Muscle layer of colon (tissue), 2 donors: ENCODE measurements around the gene CNTNAP2.

Source experiments
- H3K27ac ChIP-seq: one replicate; pipeline ENCODE4 v1.7.0; 2013; ENCODE audit warnings: low read depth, mild to moderate bottlenecking, low read length, moderate library complexity
- H3K27me3 ChIP-seq, 2 donors: one replicate each; pipeline ENCODE4 v1.7.0; 2013; ENCODE audit warnings: low read length in 2 of 2, mild to moderate bottlenecking in 2 of 2; ENCODE audit not compliant: insufficient read depth in 2 of 2, control insufficient read depth in 1 of 2
- H3K36me3 ChIP-seq: one replicate; pipeline ENCODE4 v1.7.0; 2013; ENCODE audit warnings: mild to moderate bottlenecking, low read length; ENCODE audit not compliant: insufficient read depth
- H3K4me1 ChIP-seq: one replicate; pipeline ENCODE4 v1.7.0; 2013; ENCODE audit warnings: mild to moderate bottlenecking, low read length; ENCODE audit not compliant: insufficient read depth
- H3K4me3 ChIP-seq, 2 donors: one replicate each; pipeline ENCODE4 v1.7.0; 2013; ENCODE audit warnings: low read length in 2 of 2, low read depth in 1 of 2, mild to moderate bottlenecking in 1 of 2, moderate library complexity in 1 of 2
- H3K9ac ChIP-seq: one replicate; pipeline ENCODE4 v1.7.0; 2013; ENCODE audit warnings: low read length
- H3K9me3 ChIP-seq: one replicate; pipeline ENCODE4 v1.7.0; 2013; ENCODE audit warnings: mild to moderate bottlenecking, low read length
- donor health status: abdominal sarcoma.
- donor health status: Adenocarcinoma of cecum.

Gene CNTNAP2

GRCh38 chr7:148348466-148348865 is 2231.9 kb downstream of the CNTNAP2 start:
- Histone ChIP-seq H3K27me3 (no peaks in the 10 kb centered on the region), H3K9ac (no peak overlapping the region), H3K36me3 (no peaks in the 10 kb centered on the region), H3K4me3 (no peak overlapping the region), H3K4me1 (no peaks in the 10 kb centered on the region), H3K9me3 (no peaks in the 10 kb centered on the region), H3K27ac (no peak overlapping the region)

- Histone ChIP-seq H3K9me3 (no peaks in the 10 kb centered on the region), H3K9ac (no peak overlapping the region), H3K4me1 (no peaks in the 10 kb centered on the region), H3K36me3 (no peaks in the 10 kb centered on the region), H3K27ac (no peak overlapping the region), H3K4me3 (no peak overlapping the region), H3K27me3 (no peaks in the 10 kb centered on the region)
Measured at GRCh38 chr7:148356303-148356702, 2239.7 kb downstream of the CNTNAP2 start.

- Histone ChIP-seq H3K4me3 (no peak overlapping the region), H3K4me1 (no peaks in the 10 kb centered on the region), H3K27me3 (no peaks in the 10 kb centered on the region), H3K9me3 (no peaks in the 10 kb centered on the region), H3K36me3 (no peaks in the 10 kb centered on the region), H3K9ac (no peak overlapping the region), H3K27ac (no peak overlapping the region)
Measured at GRCh38 chr7:148362541-148362940, 2245.9 kb downstream of the CNTNAP2 start.

DNA sequence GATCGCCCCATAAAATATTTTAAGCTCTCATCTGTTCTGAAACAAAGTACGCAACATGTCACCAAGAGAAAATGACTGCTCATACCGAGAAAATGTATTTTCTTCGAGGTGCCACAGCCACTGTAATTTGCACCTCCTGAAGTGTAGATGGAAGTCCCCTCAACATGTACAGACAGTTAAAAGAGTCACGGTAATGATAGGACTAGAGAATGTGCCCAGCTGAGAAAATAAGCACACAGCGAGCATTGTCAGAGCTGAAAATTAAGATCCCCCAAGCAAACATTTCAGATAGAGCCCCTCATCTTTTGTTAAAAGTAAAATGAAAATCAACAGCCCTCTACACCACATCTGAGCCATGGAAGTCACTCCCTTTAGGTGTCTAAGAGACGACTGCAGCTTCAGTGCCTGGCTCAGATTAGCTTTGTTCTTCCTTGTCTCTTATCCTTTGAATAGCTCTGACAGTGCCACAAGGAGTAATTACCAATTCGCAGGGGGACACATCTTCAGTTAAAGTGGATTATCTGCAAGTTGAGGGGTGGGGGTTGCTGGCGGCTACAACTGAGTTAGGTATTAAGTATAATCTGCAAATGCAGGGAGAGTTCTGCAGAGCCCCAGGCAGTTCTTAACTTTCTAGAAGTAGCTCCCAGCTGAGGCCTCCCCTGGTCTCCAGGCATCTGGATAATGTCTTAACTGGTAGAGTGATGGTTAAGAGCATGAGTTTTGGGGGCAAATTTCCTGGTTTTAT is 2251.3 kb downstream of the CNTNAP2 start:
- H3K27me3 ChIP-seq: no peaks in the 10 kb centered on the region
- no peaks in the 10 kb centered on the region for H3K36me3 ChIP-seq
- H3K4me3 ChIP-seq: no peak overlapping the region
- H3K9ac ChIP-seq: no peak overlapping the region
- no peaks in the 10 kb centered on the region for H3K9me3 ChIP-seq
- H3K4me1 ChIP-seq: no peaks in the 10 kb centered on the region
- no peak overlapping the region for H3K27ac ChIP-seq

GRCh38 chr7:148368562-148368961 is 2252.0 kb downstream of the CNTNAP2 start:
- Histone ChIP-seq H3K9ac (no peak overlapping the region), H3K27ac (no peak overlapping the region), H3K36me3 (no peaks in the 10 kb centered on the region), H3K9me3 (no peaks in the 10 kb centered on the region), H3K4me1 (no peaks in the 10 kb centered on the region), H3K27me3 (no peaks in the 10 kb centered on the region), H3K4me3 (no peak overlapping the region)

- Histone ChIP-seq H3K27ac (no peak overlapping the region), H3K4me3 (no peak overlapping the region), H3K36me3 (no peaks in the 10 kb centered on the region)
Measured at GRCh38 chr7:148371280-148371937, 2254.8 kb downstream of the CNTNAP2 start.

DNA sequence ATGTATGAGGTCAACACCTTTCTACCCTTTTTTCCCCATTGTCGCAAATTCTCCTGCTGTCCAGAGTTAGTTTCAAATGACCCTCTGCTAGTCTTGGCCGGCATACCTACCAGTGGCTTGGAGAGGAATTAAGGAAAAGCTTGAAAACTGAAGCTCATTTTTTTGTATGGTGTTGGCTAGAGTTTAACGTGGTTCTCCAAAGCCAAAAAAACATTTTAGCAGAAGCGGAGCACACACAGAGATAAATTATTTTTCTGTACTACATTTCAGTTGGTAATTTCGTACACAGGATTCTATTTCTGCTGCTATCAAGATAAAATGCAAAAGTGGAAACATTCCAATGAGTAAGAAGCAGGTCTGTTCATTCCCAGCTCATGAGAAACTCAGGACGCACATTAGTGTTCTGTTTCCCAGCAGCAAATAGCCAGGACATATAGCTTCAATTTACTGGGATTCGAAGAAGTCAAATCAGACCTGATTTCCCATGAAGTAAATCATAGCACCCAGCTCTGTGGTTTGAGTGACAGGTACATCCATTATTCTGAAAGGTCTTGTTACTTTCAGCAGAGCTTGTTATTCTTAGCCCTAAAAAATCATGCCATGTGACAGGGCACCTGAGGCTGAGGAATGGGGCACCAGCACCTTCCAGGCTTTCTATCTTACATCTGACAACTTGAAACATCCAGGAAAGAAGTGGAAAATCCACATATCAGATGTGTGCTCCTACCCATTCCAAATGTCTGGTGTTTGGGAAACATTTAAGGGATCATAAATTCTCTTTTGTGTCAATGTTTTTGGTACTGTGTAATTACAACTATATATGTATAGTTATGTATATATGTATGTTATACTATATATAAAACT is 2258.0 kb downstream of the CNTNAP2 start:
- H3K27me3 ChIP-seq: no peaks in the 10 kb centered on the region
- H3K9ac ChIP-seq: no peak overlapping the region
- H3K27ac ChIP-seq: no peak overlapping the region
- H3K4me3 ChIP-seq: no peak overlapping the region
- no peaks in the 10 kb centered on the region for H3K36me3 ChIP-seq
- no peaks in the 10 kb centered on the region for H3K4me1 ChIP-seq
- H3K9me3 ChIP-seq: no peaks in the 10 kb centered on the region

More at GRCh38 chr7:148371280-148371937, 2254.8 kb downstream of the CNTNAP2 start:
- Histone ChIP-seq H3K9ac (no peak overlapping the region), H3K27me3 (no peaks in the 10 kb centered on the region), H3K9me3 (no peaks in the 10 kb centered on the region), H3K4me1 (no peaks in the 10 kb centered on the region)

DNA sequence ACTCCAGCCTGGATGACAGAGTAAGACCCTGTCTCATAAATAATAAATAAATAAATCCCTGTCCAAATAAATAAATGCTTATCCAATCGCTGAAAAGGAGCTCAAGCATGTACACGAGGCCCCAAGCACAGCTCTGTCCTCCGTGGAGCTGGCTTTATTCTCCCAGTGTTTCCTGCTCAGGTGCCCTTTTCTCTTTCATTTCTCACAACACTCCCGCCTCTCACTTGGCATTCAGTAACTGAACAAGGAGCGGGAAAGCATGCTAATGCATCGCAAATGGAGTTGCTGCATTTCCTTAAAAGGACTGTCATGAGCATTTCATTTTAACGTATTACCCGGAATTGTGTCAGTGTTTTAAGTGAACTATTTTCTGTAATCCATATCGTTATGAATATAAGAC is 2263.1 kb downstream of the CNTNAP2 start:
- no peaks in the 10 kb centered on the region for H3K27me3 ChIP-seq
- no peaks in the 10 kb centered on the region for H3K9me3 ChIP-seq
- no peak overlapping the region for H3K4me3 ChIP-seq
- no peak overlapping the region for H3K9ac ChIP-seq
- no peaks in the 10 kb centered on the region for H3K36me3 ChIP-seq
- no peak overlapping the region for H3K27ac ChIP-seq
- no peaks in the 10 kb centered on the region for H3K4me1 ChIP-seq

DNA sequence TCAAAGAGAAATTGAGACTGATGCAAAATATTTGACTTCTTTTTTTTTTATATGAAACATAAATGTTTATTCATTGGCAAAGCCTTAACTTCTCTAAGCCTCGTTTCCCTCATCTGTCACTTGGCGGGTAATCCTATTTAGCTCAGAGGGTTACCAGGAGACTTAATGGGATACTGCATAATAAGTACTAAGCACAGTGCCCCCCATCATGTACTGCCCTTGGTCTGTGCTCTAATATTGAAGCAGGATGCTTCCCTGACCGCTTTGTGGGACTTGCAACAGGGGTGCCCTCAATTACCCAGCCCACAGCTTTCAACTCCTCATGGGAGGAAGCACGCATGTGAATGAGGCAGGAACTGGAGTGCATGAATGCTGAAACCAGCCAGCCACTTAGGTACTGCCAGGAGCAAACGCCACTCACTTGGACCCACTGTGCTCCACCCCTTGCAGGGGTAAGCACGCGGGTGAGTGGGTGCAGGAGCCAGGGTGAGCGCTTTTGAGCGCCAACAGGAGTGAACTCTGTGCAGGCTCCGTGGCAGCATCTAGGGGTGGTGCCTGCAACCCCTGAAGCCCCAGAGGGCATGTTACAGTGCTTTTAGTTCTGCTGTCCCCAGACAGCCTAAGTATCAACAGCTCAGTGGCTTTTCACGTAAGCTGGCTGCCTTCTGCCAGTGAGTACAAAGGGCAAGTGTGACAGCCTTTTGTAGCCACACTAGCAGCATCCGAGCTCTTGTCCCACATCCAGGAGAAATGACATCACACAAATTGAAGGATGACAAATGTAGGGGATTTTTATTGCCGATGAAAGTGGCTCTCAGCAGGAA is 2264.2 kb downstream of the CNTNAP2 start:
- no peaks in the 10 kb centered on the region for H3K9me3 ChIP-seq
- no peak overlapping the region for H3K9ac ChIP-seq
- H3K36me3 ChIP-seq: no peaks in the 10 kb centered on the region
- H3K4me1 ChIP-seq: no peaks in the 10 kb centered on the region
- no peak overlapping the region for H3K4me3 ChIP-seq
- no peaks in the 10 kb centered on the region for H3K27me3 ChIP-seq
- H3K27ac ChIP-seq: no peak overlapping the region

- Histone ChIP-seq H3K9ac (no peak overlapping the region), H3K4me1 (no peaks in the 10 kb centered on the region), H3K36me3 (no peaks in the 10 kb centered on the region), H3K27me3 (no peaks in the 10 kb centered on the region), H3K4me3 (no peak overlapping the region), H3K9me3 (no peaks in the 10 kb centered on the region), H3K27ac (no peak overlapping the region)
Measured at GRCh38 chr7:148382596-148382995, 2266.0 kb downstream of the CNTNAP2 start.

DNA sequence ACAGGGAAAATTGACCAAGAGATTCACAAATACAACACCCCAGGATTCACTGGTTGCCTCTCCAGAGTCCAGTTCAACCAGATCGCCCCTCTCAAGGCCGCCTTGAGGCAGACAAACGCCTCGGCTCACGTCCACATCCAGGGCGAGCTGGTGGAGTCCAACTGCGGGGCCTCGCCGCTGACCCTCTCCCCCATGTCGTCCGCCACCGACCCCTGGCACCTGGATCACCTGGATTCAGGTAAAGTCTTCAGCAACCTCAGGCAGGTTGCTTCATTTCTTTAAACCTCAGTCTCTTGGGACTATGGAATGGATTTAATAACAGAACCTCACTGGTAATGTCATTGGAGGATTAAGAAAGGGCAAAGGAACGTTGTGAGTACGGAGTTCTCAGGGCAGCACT is 2267.1 kb downstream of the CNTNAP2 start:
- Histone ChIP-seq H3K27me3 (no peaks in the 10 kb centered on the region), H3K9me3 (no peaks in the 10 kb centered on the region), H3K4me3 (no peak overlapping the region), H3K4me1 (no peaks in the 10 kb centered on the region), H3K36me3 (no peaks in the 10 kb centered on the region), H3K27ac (no peak overlapping the region), H3K9ac (no peak overlapping the region)
